AG10803 (cell line): ENCODE data around the gene ARHGAP10.

Experiments used
- DNase-seq: peaks from one replicate; pipeline ENCODE4 v3.0.0; 2010; ENCODE audit warnings: low read depth
- H3K4me3 ChIP-seq: 2 replicates; pipeline ENCODE4 v1.5.1; 2011; ENCODE audit warnings: mild to moderate bottlenecking, low read length, control low read depth
- CTCF ChIP-seq: conservative IDR thresholded peaks from 2 replicates; pipeline ENCODE4 v1.5.1; 2011; ENCODE audit warnings: mild to moderate bottlenecking, low read length, control low read depth, inconsistent platforms

The ARHGAP10 gene

DNA sequence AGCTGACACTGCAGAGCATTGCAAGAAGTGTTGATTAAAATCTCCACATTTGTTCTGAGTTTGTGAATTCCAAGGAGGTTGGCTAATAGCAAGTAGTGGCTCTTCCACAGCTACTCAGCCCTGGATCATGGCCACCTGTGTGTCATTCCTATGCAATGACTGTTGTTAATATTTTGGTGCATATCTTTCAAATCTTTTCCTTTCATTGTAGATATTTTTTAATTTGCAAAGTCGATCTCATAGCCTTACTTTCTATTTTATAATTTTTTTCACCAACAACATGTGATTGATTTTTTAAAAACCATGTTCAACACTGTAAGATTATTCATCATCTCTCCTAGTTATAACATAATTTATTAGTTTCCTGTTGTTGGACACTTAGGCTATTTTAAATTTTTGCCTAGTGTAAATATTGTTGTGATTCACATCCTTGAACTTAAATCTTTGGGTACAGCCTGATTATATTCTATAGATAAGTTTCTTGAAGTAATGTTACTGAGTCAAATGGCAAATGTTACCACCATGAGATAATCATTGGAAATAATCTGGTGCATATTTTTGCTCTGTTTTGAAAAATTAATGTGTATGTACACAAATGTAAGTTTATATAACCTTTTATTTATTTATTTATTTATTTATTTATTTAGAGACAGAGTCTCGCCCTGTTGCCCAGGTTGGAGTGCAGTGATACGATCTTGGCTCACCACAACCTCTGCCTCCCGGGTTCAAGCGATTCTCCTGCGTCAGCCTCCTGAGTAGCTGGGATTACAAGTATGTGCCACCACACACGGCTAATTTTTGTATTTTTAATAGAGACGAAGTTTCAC lies 17.1 kb upstream of the ARHGAP10 start:
- no peak for TF ChIP-seq CTCF
- peak; percentile 95 for DNase-seq

GRCh38 chr4:147717878-147718277 lies 14.0 kb upstream of the ARHGAP10 start:
- no peak for DNase-seq
- no peak overlapping the region for H3K4me3 ChIP-seq
- TF ChIP-seq CTCF = no peak

More for the DNA sequence above, 17.1 kb upstream of the ARHGAP10 start:
- H3K4me3 ChIP-seq = no peak overlapping the region; the same call in 1 of the 2 replicates

DNA sequence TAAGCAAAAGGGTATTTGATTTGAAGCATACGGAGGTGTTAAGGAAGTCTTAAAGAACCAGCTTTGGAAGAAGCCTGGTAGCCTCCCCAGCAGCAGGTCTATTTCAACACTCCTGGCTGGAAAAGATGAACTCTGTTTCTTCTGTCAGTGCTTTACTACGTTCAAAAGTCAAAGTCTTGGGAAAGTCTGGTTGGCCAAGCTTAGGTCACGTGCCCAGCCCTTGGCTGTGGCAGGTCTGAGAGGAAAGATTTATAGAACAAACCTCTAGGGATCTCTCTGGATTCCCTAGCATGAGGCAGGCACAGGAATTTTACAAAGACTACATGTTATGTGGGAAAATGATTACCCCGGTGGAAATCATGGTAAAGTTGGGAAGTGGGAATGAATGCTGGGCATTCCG lies 8.6 kb upstream of the ARHGAP10 start:
- no peak for TF ChIP-seq CTCF
- peak; percentile 80 for DNase-seq
- no peak overlapping the region for H3K4me3 ChIP-seq

- no peak for DNase-seq
- TF ChIP-seq CTCF = no peak
- no peak overlapping the region for H3K4me3 ChIP-seq
Measured at GRCh38 chr4:147724468-147725201, 7.3 kb upstream of the ARHGAP10 start.

- no peak for TF ChIP-seq CTCF
Measured at GRCh38 chr4:147725673-147726072, 6.2 kb upstream of the ARHGAP10 start.

DNA sequence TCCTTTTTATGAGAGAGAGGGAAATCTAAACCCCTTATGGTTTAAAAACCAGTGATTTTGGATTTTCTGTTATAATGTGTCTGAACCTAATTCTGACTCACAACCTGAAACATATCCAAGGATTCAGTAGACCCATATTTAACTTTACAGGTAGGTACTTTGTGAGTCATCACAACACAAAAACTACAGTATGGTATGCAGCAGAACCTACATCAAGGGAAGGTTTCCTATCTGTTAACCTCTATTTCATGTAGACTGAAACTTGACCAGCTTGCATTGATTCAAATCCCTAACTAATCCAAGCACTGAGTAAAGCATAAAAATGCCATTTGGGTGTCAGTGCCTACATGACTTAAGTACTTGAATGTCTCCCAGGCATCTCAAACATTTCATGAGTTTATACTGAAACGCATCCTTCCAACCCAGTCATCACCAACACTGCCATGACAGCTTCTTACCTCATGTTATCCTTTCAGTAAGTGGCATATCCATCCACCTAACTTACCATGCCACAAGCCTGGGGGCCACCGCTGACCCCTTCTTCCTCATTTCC lies 4.3 kb upstream of the ARHGAP10 start:
- DNase-seq = peak; percentile 36
- TF ChIP-seq CTCF = no peak
- no peak overlapping the region for H3K4me3 ChIP-seq

More at GRCh38 chr4:147725673-147726072, 6.2 kb upstream of the ARHGAP10 start:
- DNase-seq = no peak
- H3K4me3 ChIP-seq = no peak overlapping the region
